ENCODE results near the gene EFCAB10. TPM values are rescaled to one million over a fixed set of nuclear protein-coding genes. Genes with fewer than 3 reads are reported as not detected.

Gene EFCAB10
- total RNA-seq, 1 donor from 2014 or later = not detected

DNA sequence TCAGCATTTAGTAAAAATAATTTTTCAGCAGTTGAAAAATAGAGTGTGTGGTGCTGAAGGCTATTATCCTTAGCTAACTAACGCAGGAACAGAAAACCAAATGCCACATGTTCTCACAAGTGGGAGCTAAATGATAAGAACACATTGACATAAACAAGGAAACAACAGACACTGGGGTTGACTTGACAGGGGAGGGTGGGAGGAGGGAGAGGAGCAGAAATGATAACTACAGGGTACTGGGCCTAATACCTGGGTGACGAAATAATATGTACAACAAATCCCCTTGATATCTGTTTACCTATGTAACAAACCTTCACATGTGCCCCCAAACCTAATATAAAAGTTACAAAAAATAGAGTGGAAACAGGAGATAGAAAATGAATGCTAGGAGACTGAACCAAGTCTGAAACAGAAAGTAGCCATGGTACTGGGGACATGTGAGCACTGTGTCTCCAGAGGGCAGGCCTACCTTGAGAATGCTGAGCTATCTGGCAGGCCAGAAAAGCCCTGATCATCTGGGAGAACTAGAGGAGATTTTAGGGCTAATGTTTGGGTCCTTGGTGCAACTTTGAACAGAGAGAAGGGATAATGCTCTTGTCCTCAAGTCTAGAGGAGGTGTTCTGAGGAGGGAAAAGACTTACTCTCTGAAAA lies 4.7 kb upstream of the EFCAB10 start:
- no peak for DNase-seq (ENCODE audit: low read depth)
- H3K4me3 ChIP-seq (ENCODE audit: low read depth, low read length) = no peak overlapping the region
- TF ChIP-seq, protein P1, sequence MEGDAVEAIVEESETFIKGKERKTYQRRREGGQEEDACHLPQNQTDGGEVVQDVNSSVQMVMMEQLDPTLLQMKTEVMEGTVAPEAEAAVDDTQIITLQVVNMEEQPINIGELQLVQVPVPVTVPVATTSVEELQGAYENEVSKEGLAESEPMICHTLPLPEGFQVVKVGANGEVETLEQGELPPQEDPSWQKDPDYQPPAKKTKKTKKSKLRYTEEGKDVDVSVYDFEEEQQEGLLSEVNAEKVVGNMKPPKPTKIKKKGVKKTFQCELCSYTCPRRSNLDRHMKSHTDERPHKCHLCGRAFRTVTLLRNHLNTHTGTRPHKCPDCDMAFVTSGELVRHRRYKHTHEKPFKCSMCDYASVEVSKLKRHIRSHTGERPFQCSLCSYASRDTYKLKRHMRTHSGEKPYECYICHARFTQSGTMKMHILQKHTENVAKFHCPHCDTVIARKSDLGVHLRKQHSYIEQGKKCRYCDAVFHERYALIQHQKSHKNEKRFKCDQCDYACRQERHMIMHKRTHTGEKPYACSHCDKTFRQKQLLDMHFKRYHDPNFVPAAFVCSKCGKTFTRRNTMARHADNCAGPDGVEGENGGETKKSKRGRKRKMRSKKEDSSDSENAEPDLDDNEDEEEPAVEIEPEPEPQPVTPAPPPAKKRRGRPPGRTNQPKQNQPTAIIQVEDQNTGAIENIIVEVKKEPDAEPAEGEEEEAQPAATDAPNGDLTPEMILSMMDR (conservative IDR thresholded peaks at IDR 0.05; ENCODE audit: low read depth, low read length) = no peak

DNA sequence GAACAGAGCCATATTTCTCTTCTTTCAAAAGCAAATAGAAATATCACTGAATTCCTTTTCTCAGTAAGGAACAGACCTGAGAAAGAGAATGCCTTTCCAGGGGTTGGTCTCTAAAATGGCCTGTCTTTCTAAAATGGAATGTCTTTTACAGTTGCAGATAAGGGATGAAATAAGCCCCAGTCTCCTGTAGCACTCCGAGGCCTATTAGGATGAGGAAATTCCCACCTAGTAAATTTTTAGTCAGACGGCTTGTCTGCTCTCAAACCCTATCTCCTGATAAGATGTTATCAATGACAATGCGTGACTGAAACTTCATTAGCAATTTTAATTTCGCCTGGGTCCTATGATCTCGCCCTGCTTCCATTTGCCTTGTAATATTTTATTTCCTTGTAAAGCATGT lies 2.9 kb upstream of the EFCAB10 start:
- no peak overlapping the region for H3K4me3 ChIP-seq (ENCODE audit: low read depth, low read length)
- no peak for DNase-seq (ENCODE audit: low read depth)
- TF ChIP-seq, protein P1 (conservative IDR thresholded peaks at IDR 0.05; ENCODE audit: low read depth, low read length) = no peak

DNA sequence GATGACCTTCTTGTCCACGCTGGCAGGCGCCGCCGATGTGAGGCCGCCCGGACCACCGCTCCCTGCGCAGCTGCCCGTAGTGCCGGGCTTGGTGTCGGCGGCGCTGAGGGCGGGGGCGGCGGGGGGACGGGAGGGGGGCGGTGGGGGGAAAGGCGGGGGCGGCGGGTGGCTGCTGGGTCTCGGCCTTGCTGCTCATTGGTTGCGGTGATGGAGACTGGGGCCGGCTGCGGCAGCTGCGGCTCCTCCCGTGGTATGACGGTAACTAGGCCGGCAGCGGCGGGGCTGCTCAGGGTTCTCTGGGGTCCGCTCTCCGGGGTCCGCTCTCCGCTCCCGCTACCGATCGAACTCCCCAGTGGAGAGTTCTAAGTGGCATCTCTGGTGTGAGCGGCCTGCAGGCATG lies 1.8 kb upstream of the EFCAB10 start:
- TF ChIP-seq, protein P1 (conservative IDR thresholded peaks at IDR 0.05; ENCODE audit: low read depth, low read length) = no peak
- DNase-seq (ENCODE audit: low read depth) = no peak

DNA sequence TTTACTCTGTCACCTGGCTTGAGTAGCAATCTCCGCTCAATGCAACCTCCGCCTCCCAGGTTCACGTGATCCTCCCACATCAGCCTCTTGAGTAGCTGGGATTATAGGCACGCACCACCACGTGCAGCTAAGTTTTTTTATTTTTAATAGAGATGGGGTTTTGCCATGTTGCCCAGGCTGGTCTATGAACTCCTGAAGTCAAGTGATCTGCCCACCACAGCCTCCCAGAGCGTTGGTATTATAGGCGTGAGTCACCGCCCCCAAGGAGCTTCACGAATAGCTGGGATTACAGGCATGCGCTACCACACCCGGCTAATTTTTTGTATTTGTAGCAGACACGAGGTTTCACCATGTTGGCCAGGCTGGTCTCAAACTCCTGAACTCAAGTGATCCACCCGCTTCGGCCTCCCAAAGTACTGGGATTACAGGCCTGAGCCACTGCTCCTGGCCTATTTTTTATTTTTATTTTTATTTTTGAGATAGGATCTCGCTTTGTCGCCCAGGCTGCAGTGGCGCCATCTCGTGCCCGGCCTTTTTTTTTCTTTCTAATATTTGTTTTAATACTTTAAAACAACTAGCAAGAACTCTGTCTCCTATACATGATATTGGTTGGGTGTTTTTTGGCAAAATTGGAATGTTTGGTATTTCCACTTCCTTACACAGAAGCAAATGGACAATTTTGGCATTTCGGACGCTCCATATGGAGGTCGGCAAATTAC lies 1.1 kb downstream of the EFCAB10 start:
- TF ChIP-seq, protein P1 (conservative IDR thresholded peaks at IDR 0.05; ENCODE audit: low read depth, low read length) = no peak
- no peak for DNase-seq (ENCODE audit: low read depth)
- no peak overlapping the region for H3K4me3 ChIP-seq (ENCODE audit: low read depth, low read length)

More for the DNA sequence above, 1.8 kb upstream of the EFCAB10 start:
- no peak overlapping the region for H3K4me3 ChIP-seq (ENCODE audit: low read depth, low read length)

DNA sequence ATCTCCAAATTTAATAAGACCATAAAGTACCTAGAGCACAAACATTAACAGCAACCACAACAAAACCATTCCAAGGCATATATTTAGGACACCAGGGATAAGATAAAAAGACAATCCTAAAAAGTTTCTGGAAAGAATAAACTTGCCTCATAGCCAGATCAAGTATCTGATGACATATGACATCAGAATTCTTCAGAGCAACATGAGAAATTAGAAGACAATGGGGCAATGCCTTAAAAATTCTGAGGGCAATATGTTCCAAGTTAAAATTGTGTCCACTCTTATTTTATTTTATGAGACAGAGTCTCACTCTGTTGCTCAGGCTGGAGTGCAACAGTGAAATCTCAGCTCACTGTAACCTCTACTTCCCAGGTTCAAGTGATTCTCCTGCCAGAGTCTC lies 2.8 kb downstream of the EFCAB10 start:
- DNase-seq (ENCODE audit: low read depth) = no peak
- TF ChIP-seq, protein P1 (conservative IDR thresholded peaks at IDR 0.05; ENCODE audit: low read depth, low read length) = no peak
- no peak overlapping the region for H3K4me3 ChIP-seq (ENCODE audit: low read depth, low read length)

DNA sequence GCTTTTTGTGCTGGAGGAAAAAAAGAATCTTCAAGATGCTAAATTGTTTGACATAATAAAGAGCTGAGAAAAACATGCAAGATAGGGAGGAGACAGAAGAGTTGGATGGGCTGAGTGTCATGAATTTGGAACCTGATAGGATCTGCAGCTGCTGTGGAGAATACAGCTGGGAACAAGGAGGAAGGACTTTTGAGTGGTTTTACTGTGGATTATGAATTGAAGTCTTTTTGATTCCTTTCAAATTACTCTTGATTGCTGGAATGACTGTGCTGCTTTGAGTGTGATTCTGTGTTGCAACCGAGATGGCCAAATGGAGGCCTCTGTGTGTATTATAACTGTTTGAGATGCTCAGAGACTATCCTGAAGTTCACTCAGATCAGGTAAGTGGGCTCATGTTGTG lies 4.0 kb downstream of the EFCAB10 start:
- no peak for DNase-seq (ENCODE audit: low read depth)
- TF ChIP-seq, protein P1 (conservative IDR thresholded peaks at IDR 0.05; ENCODE audit: low read depth, low read length) = no peak
- no peak overlapping the region for H3K4me3 ChIP-seq (ENCODE audit: low read depth, low read length)

Measured in epithelial cell of proximal tubule (primary cell).